22Rv1 (cell line): ENCODE results near the gene S100A13.
"Not testable (repeated sequence)": the region's sequence is repeated elsewhere in the genome, so short reads cannot be mapped to it uniquely, and the experiment has no call there.

ENCODE experiments used
- H3K27ac ChIP-seq: fragments of 450-650 bp; 2 replicates; pipeline ENCODE4 v1.5.1; 2017
- ZFX ChIP-seq: fragments of 450-650 bp; IDR thresholded peaks from 2 replicates; pipeline ENCODE4 v1.6.1; 2017; ENCODE audit warnings: antibody characterized with exemption, borderline replicate concordance
- TF ChIP-seq, protein P1 (sequence below): fragments of 450-650 bp; IDR thresholded peaks from 2 replicates; pipeline ENCODE4 v1.5.1; 2017; ENCODE audit warnings: mild to moderate bottlenecking

S100A13 gene

DNA sequence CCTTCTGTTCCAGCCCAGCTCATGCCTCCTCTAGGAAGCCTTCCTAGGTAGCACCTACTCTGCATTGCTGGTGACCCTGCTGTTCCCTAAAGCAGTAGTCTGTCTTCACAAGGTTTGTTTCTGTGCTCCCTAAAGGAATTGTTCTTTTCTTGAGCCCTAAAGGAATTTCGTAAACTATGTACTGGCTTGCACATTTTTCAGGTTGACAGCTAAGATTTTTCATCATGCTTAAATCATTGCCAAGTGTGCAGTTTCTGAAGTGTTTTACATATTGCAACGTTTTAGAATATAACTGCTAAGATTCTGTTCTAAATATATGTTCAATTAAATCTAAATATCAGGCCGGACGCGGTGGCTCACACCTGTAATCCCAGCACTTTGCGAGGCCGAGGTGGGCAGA is 27.5 kb downstream of the S100A13 start:
- TF ChIP-seq ZFX = no peak
- TF ChIP-seq, protein P1, sequence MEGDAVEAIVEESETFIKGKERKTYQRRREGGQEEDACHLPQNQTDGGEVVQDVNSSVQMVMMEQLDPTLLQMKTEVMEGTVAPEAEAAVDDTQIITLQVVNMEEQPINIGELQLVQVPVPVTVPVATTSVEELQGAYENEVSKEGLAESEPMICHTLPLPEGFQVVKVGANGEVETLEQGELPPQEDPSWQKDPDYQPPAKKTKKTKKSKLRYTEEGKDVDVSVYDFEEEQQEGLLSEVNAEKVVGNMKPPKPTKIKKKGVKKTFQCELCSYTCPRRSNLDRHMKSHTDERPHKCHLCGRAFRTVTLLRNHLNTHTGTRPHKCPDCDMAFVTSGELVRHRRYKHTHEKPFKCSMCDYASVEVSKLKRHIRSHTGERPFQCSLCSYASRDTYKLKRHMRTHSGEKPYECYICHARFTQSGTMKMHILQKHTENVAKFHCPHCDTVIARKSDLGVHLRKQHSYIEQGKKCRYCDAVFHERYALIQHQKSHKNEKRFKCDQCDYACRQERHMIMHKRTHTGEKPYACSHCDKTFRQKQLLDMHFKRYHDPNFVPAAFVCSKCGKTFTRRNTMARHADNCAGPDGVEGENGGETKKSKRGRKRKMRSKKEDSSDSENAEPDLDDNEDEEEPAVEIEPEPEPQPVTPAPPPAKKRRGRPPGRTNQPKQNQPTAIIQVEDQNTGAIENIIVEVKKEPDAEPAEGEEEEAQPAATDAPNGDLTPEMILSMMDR = no peak
- H3K27ac ChIP-seq = no peak overlapping the region

DNA sequence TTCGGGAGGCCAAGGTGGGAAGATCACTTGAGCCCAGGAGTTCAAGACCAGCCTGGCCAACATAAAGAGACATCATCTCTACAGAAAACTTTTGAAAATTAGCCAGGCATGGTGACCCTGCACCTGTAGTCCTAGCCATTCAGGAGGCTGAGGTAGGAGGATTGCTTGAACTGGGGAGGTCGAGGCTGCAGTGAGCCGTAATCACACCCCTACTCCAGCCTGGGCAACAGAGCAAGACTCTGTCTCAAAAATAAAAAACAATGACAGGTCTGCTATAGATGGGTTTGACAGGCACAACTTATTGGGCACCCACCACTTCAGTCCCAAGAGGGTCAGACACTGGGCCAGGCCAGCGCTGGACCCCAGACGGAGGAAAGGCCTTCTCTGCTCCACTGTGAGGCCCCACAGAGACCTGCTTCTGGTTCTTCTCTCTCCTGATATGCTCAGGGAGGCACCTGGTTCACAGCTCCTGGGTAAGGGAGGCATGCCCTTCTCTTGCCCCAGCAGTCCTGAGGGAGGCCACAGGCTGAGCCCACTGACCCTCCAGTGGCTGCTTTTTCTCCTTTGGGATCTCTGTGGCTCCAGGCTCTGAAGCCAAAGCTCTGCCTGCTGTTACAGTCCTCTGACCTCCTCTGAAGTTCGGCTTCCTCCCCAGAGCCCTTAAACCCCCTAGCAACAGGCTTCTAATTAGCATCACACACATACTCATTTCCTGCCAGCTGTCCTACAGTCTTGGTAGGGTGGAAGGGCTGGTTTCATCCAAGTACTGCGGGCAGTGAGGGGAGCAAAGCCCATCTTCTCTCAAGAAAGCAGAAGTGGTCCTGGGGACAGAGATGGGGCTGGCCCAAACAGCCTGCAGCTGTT is 28.8 kb downstream of the S100A13 start:
- H3K27ac ChIP-seq = no peak overlapping the region
- no peak for TF ChIP-seq ZFX
- TF ChIP-seq, protein P1 = no peak

DNA sequence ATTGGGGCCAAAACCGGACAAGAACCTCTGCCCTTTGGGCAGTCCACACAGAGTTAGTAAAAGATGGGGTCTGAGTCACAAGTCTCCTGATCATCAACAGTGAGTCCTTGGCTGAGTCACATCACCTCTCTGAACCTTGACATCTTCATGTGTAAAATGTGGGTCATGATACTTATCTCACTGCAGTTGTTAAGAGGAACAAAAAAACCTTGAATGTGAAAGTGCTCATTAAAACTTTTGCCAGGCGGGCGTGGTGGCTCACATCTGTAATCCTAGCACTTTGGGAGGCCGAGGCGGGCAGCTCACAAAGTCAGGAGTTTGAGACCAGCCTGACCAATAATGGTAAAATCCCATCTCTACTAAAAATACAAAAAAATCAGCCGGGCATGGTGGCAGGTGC is 30.1 kb downstream of the S100A13 start:
- TF ChIP-seq ZFX = no peak
- TF ChIP-seq, protein P1 = no peak
- H3K27ac ChIP-seq = no peak overlapping the region

DNA sequence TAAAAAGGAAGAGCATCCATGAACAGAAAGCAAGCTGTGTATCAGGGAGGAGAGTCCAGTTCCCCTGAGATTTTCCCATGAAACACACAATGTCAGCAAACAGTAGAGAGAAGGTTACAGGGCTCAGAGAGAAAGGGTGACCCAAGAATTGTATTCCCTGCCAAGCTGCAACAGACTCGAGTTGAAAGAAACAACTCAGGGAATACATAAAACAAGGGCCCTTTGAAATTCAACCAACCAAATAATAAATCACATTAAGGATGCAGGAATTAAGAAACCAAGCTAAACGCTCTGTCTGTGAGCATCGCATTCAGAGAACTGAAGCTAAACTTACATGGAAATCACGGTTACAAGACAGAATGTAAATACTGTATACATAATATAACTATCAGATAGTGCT is 34.6 kb downstream of the S100A13 start:
- TF ChIP-seq, protein P1 = no peak
- TF ChIP-seq ZFX = no peak
- H3K27ac ChIP-seq = no peak overlapping the region

DNA sequence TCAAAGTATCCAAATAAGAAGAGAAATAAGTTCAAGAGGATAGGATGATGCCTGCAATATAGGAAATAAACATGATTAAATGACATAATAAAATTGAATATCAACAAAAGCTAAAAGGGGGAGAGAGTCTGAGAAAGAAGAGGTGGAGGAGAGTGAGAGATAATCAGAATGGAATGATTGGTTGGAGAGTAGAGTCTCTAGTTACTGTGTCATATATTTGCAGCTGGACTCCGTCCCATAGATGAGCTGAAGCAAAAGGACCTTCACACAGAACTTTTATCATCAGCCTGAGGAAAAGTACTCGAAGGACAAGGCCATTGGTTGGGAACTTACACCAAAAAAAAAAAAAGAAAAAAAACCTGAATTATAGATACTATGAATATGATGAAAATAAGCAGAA is 38.8 kb downstream of the S100A13 start:
- no peak overlapping the region for H3K27ac ChIP-seq
- TF ChIP-seq, protein P1 = no peak
- no peak for TF ChIP-seq ZFX

DNA sequence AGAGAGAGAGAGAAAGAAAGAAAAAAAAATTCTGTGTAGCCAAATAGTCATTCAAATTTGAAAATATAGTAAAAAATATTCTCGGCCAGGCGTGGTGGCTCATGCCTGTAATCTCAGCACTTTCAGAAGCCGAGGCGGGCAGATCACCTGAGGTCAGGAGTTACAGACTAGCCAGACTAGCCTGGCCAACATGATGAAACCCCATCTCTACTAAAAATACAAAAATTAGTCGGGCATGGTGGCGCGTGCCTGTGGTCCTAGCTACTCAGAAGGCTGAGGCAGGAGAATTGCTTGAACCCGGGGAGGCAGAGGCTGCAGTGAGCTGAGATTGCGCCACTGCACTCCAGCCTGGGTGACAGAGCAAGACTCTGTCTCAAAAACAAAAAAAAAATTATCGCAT is 39.3 kb downstream of the S100A13 start:
- not testable (repeated sequence) for H3K27ac ChIP-seq

DNA sequence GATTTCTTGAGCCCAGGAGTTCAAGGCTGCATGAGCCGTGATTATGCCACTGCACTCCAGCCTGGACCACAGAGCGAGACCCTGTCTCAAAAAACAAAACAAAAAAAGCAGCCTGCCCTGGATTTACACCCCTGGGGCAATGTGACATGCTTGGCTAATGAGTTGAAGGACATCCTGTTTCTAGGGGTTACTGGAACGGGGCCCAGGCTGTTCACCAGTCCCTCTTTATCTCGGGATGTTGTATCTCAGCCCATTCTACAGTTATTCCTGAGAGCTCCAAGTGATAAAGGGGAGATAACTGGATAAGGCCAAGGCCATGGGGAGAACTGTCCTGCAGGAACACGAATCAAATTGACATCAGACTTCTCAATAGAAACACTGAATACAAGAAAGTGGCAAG is 40.0 kb downstream of the S100A13 start:
- H3K27ac ChIP-seq = no peak overlapping the region
- no peak for TF ChIP-seq ZFX
- TF ChIP-seq, protein P1 = no peak
